Osteoblast (primary cell): Measurements from ENCODE around the gene WNK3. TPM values are rescaled to one million over a fixed set of nuclear protein-coding genes. Genes with fewer than 3 reads are reported as not detected.

ENCODE experiments used
- DNase-seq: peaks from one replicate; pipeline ENCODE4 v3.0.0; 2011; ENCODE audit warnings: low spot score, mixed read lengths; ENCODE audit not compliant: insufficient read length; ENCODE audit errors: missing footprints
- H2AFZ ChIP-seq: 2 replicates; pipeline ENCODE4 v1.6.0; 2011; ENCODE audit warnings: mild to moderate bottlenecking, low read length
- H3K27ac ChIP-seq: 2 replicates; pipeline ENCODE4 v1.5.1; 2011; ENCODE audit warnings: mild to moderate bottlenecking, low read depth, low read length, moderate library complexity
- H3K27me3 ChIP-seq: 2 replicates; pipeline ENCODE4 v1.6.0; 2012; ENCODE audit warnings: mild to moderate bottlenecking, control low read depth, inconsistent platforms, low read length, moderate library complexity; ENCODE audit not compliant: insufficient read depth
- H3K36me3 ChIP-seq: 2 replicates; pipeline ENCODE4 v1.5.1; 2011; ENCODE audit warnings: mild to moderate bottlenecking, low read length, control low read depth, moderate library complexity; ENCODE audit not compliant: insufficient read depth
- H3K4me1 ChIP-seq: 2 replicates; pipeline ENCODE4 v1.5.1; 2011; ENCODE audit warnings: mild to moderate bottlenecking, low read length, control low read depth, moderate library complexity; ENCODE audit not compliant: insufficient read depth
- H3K4me2 ChIP-seq: 2 replicates; pipeline ENCODE4 v1.6.0; 2011; ENCODE audit warnings: mild to moderate bottlenecking, low read length; ENCODE audit not compliant: insufficient read depth
- H3K4me3 ChIP-seq: fragments of 200-600 bp; sonication (generic); 3 replicates; pipeline ENCODE4 v1.5.1; 2012; ENCODE audit warnings: mild to moderate bottlenecking, low read length, inconsistent platforms; ENCODE audit not compliant: insufficient read depth
- H3K79me2 ChIP-seq: 2 replicates; pipeline ENCODE4 v1.6.0; 2012; ENCODE audit warnings: mild to moderate bottlenecking, low read length, control low read depth, inconsistent platforms; ENCODE audit not compliant: insufficient read depth
- H3K9me3 ChIP-seq: 2 replicates; pipeline ENCODE4 v1.5.1; 2011; ENCODE audit warnings: low read depth, low read length, control low read depth
- H4K20me1 ChIP-seq: 2 replicates; pipeline ENCODE4 v1.6.0; 2012; ENCODE audit warnings: mild to moderate bottlenecking, low read length, control low read depth; ENCODE audit not compliant: insufficient read depth
- CTCF ChIP-seq: IDR thresholded peaks from 2 replicates; pipeline ENCODE4 v1.5.1; 2011; ENCODE audit warnings: mild to moderate bottlenecking, low read depth, low read length, moderate library complexity; ENCODE audit errors: extremely low read depth
- total RNA-seq: library from RNA; depleted of rRNA; stranded (reverse); fragments of >200 nt; gene quantifications from 2 replicates; pipeline ENCODE4 v1.2.3, GENCODE V29; 2012

Gene WNK3
- total RNA-seq, 1 donor = 1.1 TPM

GRCh38 chrX:54198262-54198661 lies 159.6 kb downstream of the WNK3 start:
- H2AFZ ChIP-seq = no peak overlapping the region
- H4K20me1 ChIP-seq = no peaks in the 10 kb centered on the region
- H3K4me1 ChIP-seq = no peaks in the 10 kb centered on the region
- peaks cover 13% of the 10 kb centered on the region for H3K27me3 ChIP-seq
- no peak overlapping the region for H3K4me3 ChIP-seq
- H3K36me3 ChIP-seq = no peaks in the 10 kb centered on the region
- TF ChIP-seq CTCF = no peak
- no peaks in the 10 kb centered on the region for H3K9me3 ChIP-seq
- H3K27ac ChIP-seq = no peak overlapping the region
- H3K79me2 ChIP-seq = no peaks in the 10 kb centered on the region
- no peak for DNase-seq
- H3K4me2 ChIP-seq = no peak overlapping the region

- Histone ChIP-seq H3K27ac (no peak overlapping the region), H3K4me1 (no peaks in the 10 kb centered on the region), H3K4me3 (no peak overlapping the region), H3K4me2 (no peak overlapping the region), H3K9me3 (no peaks in the 10 kb centered on the region), H3K79me2 (no peaks in the 10 kb centered on the region), H4K20me1 (no peaks in the 10 kb centered on the region), H2AFZ (no peak overlapping the region), H3K36me3 (no peaks in the 10 kb centered on the region), H3K27me3 (peaks cover 13% of the 10 kb centered on the region)
- no peak for DNase-seq
- no peak for TF ChIP-seq CTCF
These were observed 162.8 kb downstream of the WNK3 start for GRCh38 chrX:54194982-54195588.

GRCh38 chrX:54193085-54193821 lies 164.6 kb downstream of the WNK3 start:
- no peaks in the 10 kb centered on the region for H3K36me3 ChIP-seq
- no peak for DNase-seq
- peaks cover 9% of the 10 kb centered on the region for H3K27me3 ChIP-seq
- no peak for TF ChIP-seq CTCF
- H3K79me2 ChIP-seq = no peaks in the 10 kb centered on the region
- no peak overlapping the region for H2AFZ ChIP-seq
- no peak overlapping the region for H3K4me2 ChIP-seq
- no peak overlapping the region for H3K4me3 ChIP-seq
- no peaks in the 10 kb centered on the region for H4K20me1 ChIP-seq
- no peaks in the 10 kb centered on the region for H3K9me3 ChIP-seq
- no peak overlapping the region for H3K27ac ChIP-seq
- no peaks in the 10 kb centered on the region for H3K4me1 ChIP-seq

GRCh38 chrX:54184474-54184873 lies 173.4 kb downstream of the WNK3 start:
- H3K27me3 ChIP-seq = no peaks in the 10 kb centered on the region
- H3K9me3 ChIP-seq = no peaks in the 10 kb centered on the region
- no peak for DNase-seq
- H3K36me3 ChIP-seq = no peaks in the 10 kb centered on the region
- peaks cover 2% of the 10 kb centered on the region for H3K4me1 ChIP-seq
- H2AFZ ChIP-seq = no peak overlapping the region
- TF ChIP-seq CTCF = no peak
- peaks cover 29% of the 10 kb centered on the region for H3K79me2 ChIP-seq
- no peak overlapping the region for H3K4me3 ChIP-seq
- H3K4me2 ChIP-seq = no peak overlapping the region
- peaks cover 6% of the 10 kb centered on the region for H4K20me1 ChIP-seq
- H3K27ac ChIP-seq = no peak overlapping the region
